ENCODE results near the gene MDFIC.

DNA sequence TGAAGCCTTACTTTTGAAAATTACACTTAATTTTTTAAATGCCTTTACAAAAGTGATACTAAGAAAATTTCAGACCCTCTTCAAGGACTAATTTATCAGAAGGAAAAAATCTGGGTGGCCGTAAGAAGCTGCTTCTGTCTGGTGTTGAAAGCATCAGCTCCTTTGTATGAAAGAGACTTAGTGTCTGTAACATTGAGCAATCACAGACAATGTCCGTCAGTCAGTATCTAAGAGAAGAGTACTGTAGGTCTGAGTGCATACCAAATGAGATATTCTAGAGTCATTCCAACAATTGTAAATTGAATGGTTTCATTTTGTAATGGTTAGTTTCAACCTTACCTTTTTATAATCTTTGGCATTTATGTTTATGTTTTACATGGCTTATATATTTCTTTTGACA is 11.1 kb upstream of the MDFIC start:
- no peak for TF ChIP-seq POLR2A (IDR thresholded peaks at IDR 0.05; ENCODE audit: low read length)
- TF ChIP-seq GATA1 (IDR thresholded peaks at IDR 0.05; ENCODE audit: low read depth, low read length) = no peak
